CD14-positive monocyte (primary cell): ENCODE results near the gene CTNNA3. TPM values are rescaled to one million over a fixed set of nuclear protein-coding genes. Genes with fewer than 3 reads are reported as not detected.

ENCODE experiments used
- DNase-seq, 3 donors: peaks; one replicate each; pipeline ENCODE4 v3.0.0-alpha.2; 2011 to 2022
- H2AFZ ChIP-seq: 2 replicates; pipeline ENCODE4 v1.6.0; 2012; ENCODE audit warnings: mild to moderate bottlenecking, low read depth, low read length, inconsistent platforms; ENCODE audit not compliant: insufficient read depth, poor library complexity, severe bottlenecking
- H3K27ac ChIP-seq, 2 donors: 1 replicate in 1 of 2; 2 replicates in 1 of 2; pipeline ENCODE4 v1.5.1; 2012 to 2013; ENCODE audit warnings: low read length in 2 of 2, control low read depth in 1 of 2, inconsistent platforms in 1 of 2, low read depth in 1 of 2, mild to moderate bottlenecking in 1 of 2
- H3K27me3 ChIP-seq, 2 donors: one replicate each; pipeline versions ENCODE4 v1.6.0 to v1.6.1; 2011 to 2013; ENCODE audit warnings: low read length in 2 of 2; ENCODE audit not compliant: control insufficient read depth in 2 of 2, insufficient read depth in 2 of 2
- H3K36me3 ChIP-seq, 2 donors: replicated peaks in 1 of 2; 1 replicate in 1 of 2; 2 replicates in 1 of 2; pipeline versions ENCODE4 v1.5.1 to v1.6.1; 2012 to 2013; ENCODE audit warnings: low read length in 2 of 2, control low read depth in 1 of 2, inconsistent platforms in 1 of 2, mild to moderate bottlenecking in 1 of 2; ENCODE audit not compliant: insufficient read depth in 2 of 2, control insufficient read depth in 1 of 2
- H3K4me1 ChIP-seq, 2 donors: 1 replicate in 1 of 2; 2 replicates in 1 of 2; pipeline versions ENCODE4 v1.5.1 to v1.6.1; 2012 to 2013; ENCODE audit warnings: low read length in 2 of 2, control low read depth in 1 of 2, inconsistent platforms in 1 of 2, mild to moderate bottlenecking in 1 of 2, moderate library complexity in 1 of 2; ENCODE audit not compliant: insufficient read depth in 2 of 2, control insufficient read depth in 1 of 2
- H3K4me2 ChIP-seq: replicated peaks from 2 replicates; pipeline ENCODE3; 2012; ENCODE audit warnings: low read length, moderate library complexity, mild to moderate bottlenecking; ENCODE audit not compliant: poor library complexity, severe bottlenecking; ENCODE audit errors: extremely low read depth
- H3K4me3 ChIP-seq, 3 experiments: fragments of 200-600 bp in 1 of 3; sonication (generic) in 1 of 3; replicated peaks in 1 of 3; 1 replicate in 2 of 3; 2 replicates in 1 of 3; pipeline ENCODE4 v1.5.1; 2011 to 2013; ENCODE audit warnings: low read length in 3 of 3, mild to moderate bottlenecking in 3 of 3, control low read depth in 2 of 3, low read depth in 2 of 3, inconsistent platforms in 1 of 3, moderate library complexity in 1 of 3
- H3K79me2 ChIP-seq: 2 replicates; pipeline ENCODE4 v1.6.0; 2012; ENCODE audit warnings: mild to moderate bottlenecking, control low read depth, inconsistent platforms, low read length, moderate library complexity; ENCODE audit not compliant: insufficient read depth
- H3K9ac ChIP-seq: 2 replicates; pipeline ENCODE4 v1.6.0; 2017; ENCODE audit warnings: low read length, mild to moderate bottlenecking; ENCODE audit not compliant: insufficient read depth, poor library complexity, severe bottlenecking
- H3K9me3 ChIP-seq, 2 donors: replicated peaks in 1 of 2; 1 replicate in 1 of 2; 2 replicates in 1 of 2; pipeline versions ENCODE4 v1.5.1 to v1.6.1; 2012 to 2013; ENCODE audit warnings: low read length in 2 of 2, control low read depth in 1 of 2; ENCODE audit not compliant: control insufficient read depth in 1 of 2, insufficient read depth in 1 of 2
- H4K20me1 ChIP-seq: 2 replicates; pipeline ENCODE4 v1.6.0; 2012; ENCODE audit warnings: mild to moderate bottlenecking, low read length, control low read depth, moderate library complexity; ENCODE audit not compliant: insufficient read depth
- H3K27ac Mint-ChIP-seq, 7 donors: one replicate each; pipeline ENCODE4 v1.8.0; 2020; ENCODE audit warnings: mild to moderate bottlenecking in 7 of 7, mixed read lengths in 7 of 7, moderate library complexity in 6 of 7, inconsistent platforms in 2 of 7
- H3K27me3 Mint-ChIP-seq, 3 donors: one replicate each; pipeline ENCODE4 v1.8.0; 2021 to 2022; ENCODE audit warnings: low read depth in 3 of 3, mild to moderate bottlenecking in 3 of 3, mixed read lengths in 3 of 3, moderate library complexity in 3 of 3, inconsistent platforms in 1 of 3
- H3K36me3 Mint-ChIP-seq, 2 donors: one replicate each; pipeline ENCODE4 v1.8.0; 2020; ENCODE audit warnings: mixed read lengths in 2 of 2, inconsistent platforms in 1 of 2, mild to moderate bottlenecking in 1 of 2
- H3K4me1 Mint-ChIP-seq: one replicate; pipeline ENCODE4 v1.8.0; 2020; ENCODE audit warnings: mild to moderate bottlenecking, mixed read lengths
- H3K4me3 Mint-ChIP-seq, 2 donors: one replicate each; pipeline ENCODE4 v1.8.0; 2020; ENCODE audit warnings: mild to moderate bottlenecking in 2 of 2, mixed read lengths in 2 of 2, moderate library complexity in 1 of 2
- H3K9me3 Mint-ChIP-seq, 7 donors: one replicate each; pipeline ENCODE4 v1.8.0; 2020 to 2022; ENCODE audit warnings: mixed read lengths in 7 of 7, mild to moderate bottlenecking in 6 of 7, moderate library complexity in 6 of 7, inconsistent platforms in 2 of 7
- WGBS: methylation state at CpG from one replicate; pipeline ENCODE4 v1.1.5; 2013; ENCODE audit warnings: missing lambda C conversion rate; ENCODE audit not compliant: insufficient coverage; 5-methylcytosine and 5-hydroxymethylcytosine counted together
- intact Hi-C, 2 donors: fragments of 100-400 bp; cut with micrococcal nuclease; formaldehyde crosslinking; loops; one replicate each; pipeline versions ENCODE4 v1.15.0 to v1.15.1; 2023
- polyA plus RNA-seq, 3 donors: library from polyadenylated mRNA; depleted of rRNA in 1 of 3; unstranded in 2 of 3; stranded (reverse) in 1 of 3; fragments of 300-500 nt in 2 of 3; fragments of >200 nt in 1 of 3; fragmentation: Illumina TruSeq in 2 of 3; gene quantifications; 1 replicate in 2 of 3; 2 replicates in 1 of 3; pipeline ENCODE4 v1.2.3, GENCODE V29; 2012 to 2021
- TF ChIP-seq, protein P1 (sequence below): fragments of 200-600 bp; IDR thresholded peaks from one replicate; pipeline ENCODE4 v1.8.0; 2022; ENCODE audit warnings: antibody characterized with exemption, mild to moderate bottlenecking

CTNNA3 gene
- polyA plus RNA-seq, 3 donors: not detected

DNA sequence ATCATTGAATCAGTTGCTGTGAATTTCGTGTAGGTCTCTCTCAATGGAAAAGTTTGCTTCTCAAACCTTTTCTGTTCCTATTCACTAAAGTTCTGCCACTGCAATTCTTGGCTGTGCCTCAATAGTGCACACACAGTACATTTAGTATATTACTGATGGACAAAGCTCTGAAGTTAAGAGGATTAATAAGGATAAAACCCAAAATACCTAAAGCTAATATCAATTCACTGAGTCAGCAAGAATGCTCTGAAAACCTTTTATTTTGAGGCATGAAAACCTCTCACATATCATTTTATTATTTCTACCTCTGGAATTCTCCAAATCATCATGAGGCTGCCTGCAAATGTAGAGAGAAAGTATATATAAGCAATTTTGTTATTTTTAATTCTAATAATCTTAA lies 1403.5 kb downstream of the CTNNA3 start:
- no peak overlapping the region for H3K4me3 ChIP-seq
- no peaks in the 10 kb centered on the region for H3K36me3 ChIP-seq
- no peak overlapping the region for H3K9ac ChIP-seq
- no peak overlapping the region for H3K4me3 Mint-ChIP-seq
- intact Hi-C loops: no loop called here
- no peaks in the 10 kb centered on the region for H3K27me3 ChIP-seq
- H3K79me2 ChIP-seq: no peaks in the 10 kb centered on the region
- no peaks in the 10 kb centered on the region for H3K36me3 Mint-ChIP-seq
- H4K20me1 ChIP-seq: no peaks in the 10 kb centered on the region
- peaks cover 0 to 4% (median 0%) of the 10 kb centered on the region in 7 donors for H3K9me3 Mint-ChIP-seq
- no peaks in the 10 kb centered on the region for H3K9me3 ChIP-seq
- H3K27ac Mint-ChIP-seq: no peak overlapping the region
- TF ChIP-seq, protein P1, sequence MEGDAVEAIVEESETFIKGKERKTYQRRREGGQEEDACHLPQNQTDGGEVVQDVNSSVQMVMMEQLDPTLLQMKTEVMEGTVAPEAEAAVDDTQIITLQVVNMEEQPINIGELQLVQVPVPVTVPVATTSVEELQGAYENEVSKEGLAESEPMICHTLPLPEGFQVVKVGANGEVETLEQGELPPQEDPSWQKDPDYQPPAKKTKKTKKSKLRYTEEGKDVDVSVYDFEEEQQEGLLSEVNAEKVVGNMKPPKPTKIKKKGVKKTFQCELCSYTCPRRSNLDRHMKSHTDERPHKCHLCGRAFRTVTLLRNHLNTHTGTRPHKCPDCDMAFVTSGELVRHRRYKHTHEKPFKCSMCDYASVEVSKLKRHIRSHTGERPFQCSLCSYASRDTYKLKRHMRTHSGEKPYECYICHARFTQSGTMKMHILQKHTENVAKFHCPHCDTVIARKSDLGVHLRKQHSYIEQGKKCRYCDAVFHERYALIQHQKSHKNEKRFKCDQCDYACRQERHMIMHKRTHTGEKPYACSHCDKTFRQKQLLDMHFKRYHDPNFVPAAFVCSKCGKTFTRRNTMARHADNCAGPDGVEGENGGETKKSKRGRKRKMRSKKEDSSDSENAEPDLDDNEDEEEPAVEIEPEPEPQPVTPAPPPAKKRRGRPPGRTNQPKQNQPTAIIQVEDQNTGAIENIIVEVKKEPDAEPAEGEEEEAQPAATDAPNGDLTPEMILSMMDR: no peak
- no CpG with 5 or more reads among the region's 1 CpG for WGBS
- H2AFZ ChIP-seq: no peak overlapping the region
- no peak overlapping the region for H3K27ac ChIP-seq
- H3K4me2 ChIP-seq: no peak overlapping the region
- no peaks in the 10 kb centered on the region for H3K4me1 Mint-ChIP-seq
- DNase-seq: no peak
- H3K4me1 ChIP-seq: no peaks in the 10 kb centered on the region
- H3K27me3 Mint-ChIP-seq: no peaks in the 10 kb centered on the region

DNA sequence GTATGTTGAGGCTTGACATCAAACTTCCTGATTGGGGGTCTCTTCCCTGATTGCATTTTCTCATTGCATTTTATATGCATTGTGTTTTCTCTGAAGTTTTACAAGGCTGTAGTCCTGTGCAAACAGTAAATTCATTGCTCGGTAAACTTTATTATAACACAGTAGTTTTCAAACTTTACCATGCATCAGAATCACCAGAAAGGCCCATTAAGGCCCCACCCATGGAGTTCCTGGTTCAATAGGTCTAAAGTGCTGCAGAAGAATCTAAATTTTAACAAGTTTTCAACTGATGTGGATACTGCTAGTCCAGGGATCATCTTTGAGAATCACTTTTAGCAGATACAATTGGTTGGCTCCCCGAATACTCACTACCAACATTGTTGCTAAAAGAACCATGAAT lies 1404.9 kb downstream of the CTNNA3 start:
- WGBS: no CpG with 5 or more reads among the region's 2 CpGs
- Histone ChIP-seq H3K79me2 (no peaks in the 10 kb centered on the region), H3K27ac (no peak overlapping the region), H3K4me2 (no peak overlapping the region), H3K36me3 (no peaks in the 10 kb centered on the region), H3K27me3 (no peaks in the 10 kb centered on the region), H3K4me3 (no peak overlapping the region), H3K4me1 (no peaks in the 10 kb centered on the region), H2AFZ (no peak overlapping the region), H4K20me1 (no peaks in the 10 kb centered on the region), H3K9me3 (no peaks in the 10 kb centered on the region), H3K9ac (no peak overlapping the region)
- Mint-ChIP-seq H3K27me3 (no peaks in the 10 kb centered on the region), H3K9me3 (peaks cover 0 to 4% (median 0%) of the 10 kb centered on the region in 7 donors), H3K36me3 (no peaks in the 10 kb centered on the region), H3K27ac (no peak overlapping the region), H3K4me3 (no peak overlapping the region), H3K4me1 (no peaks in the 10 kb centered on the region)
- TF ChIP-seq, protein P1: no peak
- DNase-seq: no peak
- intact Hi-C loops: no loop called here
